ENCODE measurements around the gene ASCC3.

The ASCC3 gene

DNA sequence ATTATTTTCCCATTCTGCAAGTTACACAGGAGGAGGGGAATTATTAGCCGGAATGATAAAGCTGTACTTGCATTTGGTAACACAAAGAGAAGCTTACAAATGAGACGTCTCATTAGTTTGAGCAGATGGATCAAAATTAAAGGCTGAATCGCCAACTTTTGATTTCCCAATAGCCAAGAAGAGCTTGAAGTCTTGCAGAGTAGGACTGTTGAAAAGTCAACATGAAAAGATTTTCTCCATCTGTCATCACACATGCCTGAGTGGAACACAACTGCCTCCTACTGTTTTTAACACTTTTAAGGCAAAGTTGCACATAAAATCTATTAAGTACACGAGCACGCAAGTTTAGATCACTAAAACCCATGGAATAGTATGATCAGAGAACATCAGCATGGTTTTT lies 176.2 kb downstream of the ASCC3 start:
- no peak overlapping the region for H3K4me3 ChIP-seq (ENCODE audit: low read depth, low read length)
- TF ChIP-seq, protein P1, sequence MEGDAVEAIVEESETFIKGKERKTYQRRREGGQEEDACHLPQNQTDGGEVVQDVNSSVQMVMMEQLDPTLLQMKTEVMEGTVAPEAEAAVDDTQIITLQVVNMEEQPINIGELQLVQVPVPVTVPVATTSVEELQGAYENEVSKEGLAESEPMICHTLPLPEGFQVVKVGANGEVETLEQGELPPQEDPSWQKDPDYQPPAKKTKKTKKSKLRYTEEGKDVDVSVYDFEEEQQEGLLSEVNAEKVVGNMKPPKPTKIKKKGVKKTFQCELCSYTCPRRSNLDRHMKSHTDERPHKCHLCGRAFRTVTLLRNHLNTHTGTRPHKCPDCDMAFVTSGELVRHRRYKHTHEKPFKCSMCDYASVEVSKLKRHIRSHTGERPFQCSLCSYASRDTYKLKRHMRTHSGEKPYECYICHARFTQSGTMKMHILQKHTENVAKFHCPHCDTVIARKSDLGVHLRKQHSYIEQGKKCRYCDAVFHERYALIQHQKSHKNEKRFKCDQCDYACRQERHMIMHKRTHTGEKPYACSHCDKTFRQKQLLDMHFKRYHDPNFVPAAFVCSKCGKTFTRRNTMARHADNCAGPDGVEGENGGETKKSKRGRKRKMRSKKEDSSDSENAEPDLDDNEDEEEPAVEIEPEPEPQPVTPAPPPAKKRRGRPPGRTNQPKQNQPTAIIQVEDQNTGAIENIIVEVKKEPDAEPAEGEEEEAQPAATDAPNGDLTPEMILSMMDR (conservative IDR thresholded peaks at IDR 0.05; ENCODE audit: low read depth, low read length): no peak
- peak; percentile 62 for DNase-seq (ENCODE audit: low read depth)

DNA sequence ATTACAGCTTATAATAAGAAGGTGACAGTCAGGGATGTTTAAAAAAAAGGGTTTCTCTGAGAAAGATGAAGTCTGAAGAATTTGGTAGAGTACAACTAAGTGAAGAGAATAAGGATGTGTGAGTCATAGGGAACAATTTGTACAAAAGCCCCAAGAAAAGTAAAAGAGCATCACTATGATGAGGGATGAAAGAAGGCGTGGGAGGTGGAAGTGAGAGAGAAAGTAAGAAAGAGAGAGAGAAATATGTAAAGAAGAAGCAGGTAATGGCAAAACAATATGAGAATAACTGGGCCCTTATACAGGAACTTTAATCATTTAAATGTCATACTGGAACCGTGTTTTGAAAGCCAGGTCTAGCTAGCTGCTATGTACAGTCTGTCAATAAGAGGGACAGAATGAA lies 179.4 kb downstream of the ASCC3 start:
- TF ChIP-seq, protein P1 (conservative IDR thresholded peaks at IDR 0.05; ENCODE audit: low read depth, low read length): no peak
- DNase-seq (ENCODE audit: low read depth): no peak
- no peak overlapping the region for H3K4me3 ChIP-seq (ENCODE audit: low read depth, low read length)

DNA sequence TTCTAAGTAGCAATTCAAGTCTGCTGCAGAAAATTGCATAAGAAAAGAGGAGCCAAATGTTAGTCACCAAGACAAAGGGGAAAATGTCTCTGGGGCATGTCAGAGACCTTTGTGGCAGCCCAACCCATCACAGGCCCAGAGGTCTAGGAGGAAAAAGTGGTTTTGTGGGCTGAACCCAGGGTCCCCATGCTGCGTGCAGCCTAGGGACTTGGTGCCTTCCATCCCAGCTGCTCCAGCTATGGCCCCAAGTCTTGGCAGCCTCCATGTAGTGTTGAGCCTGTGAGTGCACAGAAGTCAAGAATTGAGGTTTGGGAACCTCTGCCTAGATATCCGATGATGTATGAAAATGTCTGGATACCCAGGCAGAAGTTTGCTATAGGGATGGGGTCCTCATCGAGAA lies 181.1 kb downstream of the ASCC3 start:
- H3K4me3 ChIP-seq (ENCODE audit: low read depth, low read length): no peak overlapping the region
- TF ChIP-seq, protein P1 (conservative IDR thresholded peaks at IDR 0.05; ENCODE audit: low read depth, low read length): no peak
- no peak for DNase-seq (ENCODE audit: low read depth)

DNA sequence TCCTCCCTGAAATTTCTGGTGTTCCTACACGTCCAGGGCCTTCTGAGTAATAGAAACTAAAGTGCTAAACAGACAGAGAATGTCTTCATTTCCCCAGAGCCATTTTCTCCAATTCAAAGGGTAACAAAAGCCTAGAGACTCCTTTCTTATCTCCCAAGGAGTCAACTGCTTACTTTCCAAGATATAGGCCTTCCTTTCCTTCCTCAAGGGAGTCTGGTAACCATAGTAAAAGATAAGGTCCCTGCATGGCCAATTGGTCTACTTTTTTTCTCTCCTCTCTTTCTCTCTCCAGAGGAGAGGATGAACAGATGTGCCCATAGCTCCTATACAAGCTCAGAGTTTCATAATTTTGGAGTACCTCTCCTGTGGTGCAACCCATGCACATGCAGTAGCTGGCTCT lies 185.7 kb downstream of the ASCC3 start:
- H3K4me3 ChIP-seq (ENCODE audit: low read depth, low read length): no peak overlapping the region
- DNase-seq (ENCODE audit: low read depth): no peak
- TF ChIP-seq, protein P1 (conservative IDR thresholded peaks at IDR 0.05; ENCODE audit: low read depth, low read length): no peak

DNA sequence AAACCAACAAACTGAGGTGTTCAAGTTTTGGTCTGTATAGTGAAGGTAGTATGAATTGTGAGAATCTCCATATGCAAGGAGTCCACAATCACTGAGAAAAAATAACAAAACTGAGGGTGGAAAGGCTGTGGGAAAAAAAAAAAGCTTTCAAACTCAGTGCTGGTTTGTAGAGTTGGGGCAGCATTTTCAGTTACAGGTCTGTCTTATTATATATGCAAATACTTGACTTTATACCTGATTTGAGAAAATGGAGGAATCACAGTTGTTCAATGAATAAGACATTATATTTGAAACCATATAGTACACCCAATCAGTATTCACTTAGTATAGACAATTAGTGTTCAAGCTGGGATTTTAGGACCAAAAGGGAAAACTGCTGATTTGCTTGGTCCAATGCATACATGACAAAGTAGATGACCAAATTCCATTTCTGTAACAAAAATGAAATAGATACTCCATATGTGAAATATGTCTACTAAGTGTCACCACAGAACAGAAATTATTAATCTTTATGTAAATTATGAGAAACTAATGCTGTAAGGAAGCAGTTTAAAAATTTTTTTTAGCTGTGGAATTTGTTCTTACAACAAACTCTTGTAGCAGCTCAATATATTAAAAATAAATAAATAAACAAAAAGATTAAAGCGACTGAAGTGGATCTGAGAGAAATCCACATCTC lies 187.7 kb downstream of the ASCC3 start:
- H3K4me3 ChIP-seq (ENCODE audit: low read depth, low read length): no peak overlapping the region
- TF ChIP-seq, protein P1 (conservative IDR thresholded peaks at IDR 0.05; ENCODE audit: low read depth, low read length): no peak
- DNase-seq (ENCODE audit: low read depth): no peak

DNA sequence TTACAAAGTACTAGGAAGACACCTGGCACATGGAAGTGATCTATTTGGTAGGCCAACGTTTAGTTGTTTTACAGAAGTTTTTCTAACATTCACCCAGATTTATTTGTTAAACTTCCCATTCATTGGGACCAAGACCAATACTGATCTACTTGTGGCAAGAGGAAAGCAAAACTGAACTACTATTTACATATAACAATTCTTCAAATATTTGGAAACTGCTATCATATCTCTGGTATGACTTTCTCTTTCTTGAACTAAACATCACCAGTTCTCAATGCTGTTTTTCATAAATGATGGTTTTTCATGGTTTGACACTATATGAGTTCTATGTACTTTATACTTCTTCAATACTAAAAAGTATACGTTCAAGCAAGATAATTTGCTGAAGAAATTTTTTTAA lies 189.2 kb downstream of the ASCC3 start:
- TF ChIP-seq, protein P1 (conservative IDR thresholded peaks at IDR 0.05; ENCODE audit: low read depth, low read length): no peak
- H3K4me3 ChIP-seq (ENCODE audit: low read depth, low read length): no peak overlapping the region
- DNase-seq (ENCODE audit: low read depth): peak; percentile 5

DNA sequence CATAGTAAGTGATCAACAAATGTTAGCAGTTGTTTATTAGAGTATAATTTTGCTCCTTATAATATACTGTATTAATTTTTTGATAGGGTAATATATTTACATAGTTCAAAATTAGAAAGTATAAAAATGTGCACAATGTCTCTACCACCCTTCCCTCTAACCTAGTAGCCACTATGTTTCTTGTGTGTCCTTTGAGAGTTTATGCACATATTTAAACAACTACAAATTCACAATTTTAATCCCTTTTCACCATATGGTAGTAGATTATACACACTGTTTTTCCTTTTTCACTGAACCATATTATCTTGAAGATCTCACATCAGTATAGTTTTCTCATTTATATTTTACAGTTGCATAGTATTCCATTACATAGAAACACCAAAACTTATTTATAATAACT lies 194.9 kb downstream of the ASCC3 start:
- TF ChIP-seq, protein P1 (conservative IDR thresholded peaks at IDR 0.05; ENCODE audit: low read depth, low read length): no peak
- no peak for DNase-seq (ENCODE audit: low read depth)
- no peak overlapping the region for H3K4me3 ChIP-seq (ENCODE audit: low read depth, low read length)
